Upper lobe of left lung (tissue), 6 donors: ENCODE results near the gene PALLD. TPM values are rescaled to one million over a fixed set of nuclear protein-coding genes. Genes with fewer than 3 reads are reported as not detected.
A peak's percentile ranks its signal among the peaks of the same experiment; 100 is the strongest.

Experiments
- ATAC-seq, 2 donors: fragments of 200-7000 bp; cut with Tn5 transposase; one replicate each; pipeline ENCODE4 v1.9.1; 2022; ENCODE audit warnings: mild to moderate bottlenecking in 2 of 2, moderate library complexity in 2 of 2; ENCODE audit not compliant: low FRiP score in 2 of 2
- DNase-seq, 2 donors: peaks; one replicate each; pipeline ENCODE4 v3.0.0-alpha.2; 2019 to 2020
- H3K27ac ChIP-seq, 4 donors: fragments of 200-600 bp; sonication (generic); one replicate each; pipeline ENCODE4 v1.5.1; 2016 to 2019
- H3K27me3 ChIP-seq, 4 donors: fragments of 200-600 bp; sonication (generic); one replicate each; pipeline ENCODE4 v1.5.1; 2017 to 2019
- H3K36me3 ChIP-seq, 4 donors: fragments of 200-600 bp; sonication (generic); one replicate each; pipeline ENCODE4 v1.5.1; 2016 to 2019
- H3K4me1 ChIP-seq, 4 donors: fragments of 200-600 bp; sonication (generic); one replicate each; pipeline ENCODE4 v1.5.1; 2018 to 2019
- H3K4me3 ChIP-seq, 4 donors: fragments of 200-600 bp; sonication (generic); one replicate each; pipeline ENCODE4 v1.5.1; 2017 to 2019; ENCODE audit warnings: mild to moderate bottlenecking in 2 of 4, moderate library complexity in 1 of 4
- H3K9me3 ChIP-seq, 4 donors: fragments of 200-600 bp; sonication (generic); one replicate each; pipeline ENCODE4 v1.5.1; 2018 to 2019
- EP300 ChIP-seq, 4 donors: sonication (generic); formaldehyde crosslinking; IDR thresholded peaks; one replicate each; pipeline ENCODE4 v1.5.1; 2017; ENCODE audit warnings: antibody characterized with exemption in 4 of 4, control low read depth in 2 of 4
- POLR2A ChIP-seq, 4 donors: fragments of 450-650 bp; IDR thresholded peaks; one replicate each; pipeline ENCODE4 v1.5.1; 2016 to 2017; ENCODE audit warnings: antibody characterized with exemption in 4 of 4, mild to moderate bottlenecking in 2 of 4
- POLR2AphosphoS5 ChIP-seq, 2 donors: sonication (generic); formaldehyde crosslinking; IDR thresholded peaks; one replicate each; pipeline ENCODE4 v1.5.1; 2017; ENCODE audit warnings: antibody characterized with exemption in 2 of 2
- WGBS, 2 donors: methylation state at CpG; one replicate each; pipeline ENCODE4 v1.1.5; 2017 to 2018; 5-methylcytosine and 5-hydroxymethylcytosine counted together
- total RNA-seq, 6 donors: library from RNA; depleted of rRNA in 4 of 6; stranded (reverse); fragments of >200 nt in 4 of 6; gene quantifications; one replicate each; pipeline versions ENCODE4 v1.1.0 to v1.2.1, GENCODE V29; 2016 to 2021
- TF ChIP-seq, protein P1 (sequence below), 6 experiments: fragments of 450-650 bp in 4 of 6; fragments of 200-600 bp in 2 of 6; sonication (generic) in 2 of 6; IDR thresholded peaks; one replicate each; pipeline ENCODE4 v1.5.1; 2016 to 2019; ENCODE audit warnings: antibody characterized with exemption in 6 of 6
- donor health status: DM: no; HTN: no; CAD: no; lungs with moderate emphysema.
- donor health status: DM: no; HTN: yes; CAD: no; lungs with severe emphysema.

PALLD gene
- total RNA-seq, 6 donors from 2014 or later = 63.9 to 175 (median 134) TPM

- Histone ChIP-seq H3K27me3 (no peaks in the 10 kb centered on the region), H3K4me1 (no peaks in the 10 kb centered on the region), H3K27ac (no peak overlapping the region), H3K9me3 (no peaks in the 10 kb centered on the region), H3K4me3 (no peak overlapping the region), H3K36me3 (no peaks in the 10 kb centered on the region)
- WGBS, 2 donors = 72 to 85% methylated on average over 3 of the region's 3 CpGs
- TF ChIP-seq, protein P1, sequence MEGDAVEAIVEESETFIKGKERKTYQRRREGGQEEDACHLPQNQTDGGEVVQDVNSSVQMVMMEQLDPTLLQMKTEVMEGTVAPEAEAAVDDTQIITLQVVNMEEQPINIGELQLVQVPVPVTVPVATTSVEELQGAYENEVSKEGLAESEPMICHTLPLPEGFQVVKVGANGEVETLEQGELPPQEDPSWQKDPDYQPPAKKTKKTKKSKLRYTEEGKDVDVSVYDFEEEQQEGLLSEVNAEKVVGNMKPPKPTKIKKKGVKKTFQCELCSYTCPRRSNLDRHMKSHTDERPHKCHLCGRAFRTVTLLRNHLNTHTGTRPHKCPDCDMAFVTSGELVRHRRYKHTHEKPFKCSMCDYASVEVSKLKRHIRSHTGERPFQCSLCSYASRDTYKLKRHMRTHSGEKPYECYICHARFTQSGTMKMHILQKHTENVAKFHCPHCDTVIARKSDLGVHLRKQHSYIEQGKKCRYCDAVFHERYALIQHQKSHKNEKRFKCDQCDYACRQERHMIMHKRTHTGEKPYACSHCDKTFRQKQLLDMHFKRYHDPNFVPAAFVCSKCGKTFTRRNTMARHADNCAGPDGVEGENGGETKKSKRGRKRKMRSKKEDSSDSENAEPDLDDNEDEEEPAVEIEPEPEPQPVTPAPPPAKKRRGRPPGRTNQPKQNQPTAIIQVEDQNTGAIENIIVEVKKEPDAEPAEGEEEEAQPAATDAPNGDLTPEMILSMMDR (IDR thresholded peaks at IDR 0.05) = no peak
- TF ChIP-seq POLR2AphosphoS5 (IDR thresholded peaks at IDR 0.05) (no peak), EP300 (IDR thresholded peaks at IDR 0.05) (no peak), POLR2A (IDR thresholded peaks at IDR 0.05) (no peak)
- ATAC-seq (no peak), DNase-seq (no peak)
Measured at GRCh38 chr4:168501407-168501806, 4.6 kb downstream of the PALLD start.

GRCh38 chr4:168502861-168503260, 6.0 kb downstream of the PALLD start:
- Histone ChIP-seq H3K27me3 (no peaks in the 10 kb centered on the region), H3K4me1 (no peaks in the 10 kb centered on the region), H3K27ac (peak overlapping the region in 2 of 4 donors; percentile 11 to 83), H3K9me3 (no peaks in the 10 kb centered on the region), H3K4me3 (no peak overlapping the region), H3K36me3 (no peaks in the 10 kb centered on the region)
- ATAC-seq (no peak), DNase-seq (no peak)
- no peak for TF ChIP-seq EP300 (IDR thresholded peaks at IDR 0.05)
- no peak for TF ChIP-seq POLR2A (IDR thresholded peaks at IDR 0.05)
- TF ChIP-seq POLR2AphosphoS5 (IDR thresholded peaks at IDR 0.05) = no peak
- TF ChIP-seq, protein P1 (IDR thresholded peaks at IDR 0.05) = no peak
- WGBS, 2 donors = 66 to 68% methylated on average over 6 of the region's 6 CpGs

DNA sequence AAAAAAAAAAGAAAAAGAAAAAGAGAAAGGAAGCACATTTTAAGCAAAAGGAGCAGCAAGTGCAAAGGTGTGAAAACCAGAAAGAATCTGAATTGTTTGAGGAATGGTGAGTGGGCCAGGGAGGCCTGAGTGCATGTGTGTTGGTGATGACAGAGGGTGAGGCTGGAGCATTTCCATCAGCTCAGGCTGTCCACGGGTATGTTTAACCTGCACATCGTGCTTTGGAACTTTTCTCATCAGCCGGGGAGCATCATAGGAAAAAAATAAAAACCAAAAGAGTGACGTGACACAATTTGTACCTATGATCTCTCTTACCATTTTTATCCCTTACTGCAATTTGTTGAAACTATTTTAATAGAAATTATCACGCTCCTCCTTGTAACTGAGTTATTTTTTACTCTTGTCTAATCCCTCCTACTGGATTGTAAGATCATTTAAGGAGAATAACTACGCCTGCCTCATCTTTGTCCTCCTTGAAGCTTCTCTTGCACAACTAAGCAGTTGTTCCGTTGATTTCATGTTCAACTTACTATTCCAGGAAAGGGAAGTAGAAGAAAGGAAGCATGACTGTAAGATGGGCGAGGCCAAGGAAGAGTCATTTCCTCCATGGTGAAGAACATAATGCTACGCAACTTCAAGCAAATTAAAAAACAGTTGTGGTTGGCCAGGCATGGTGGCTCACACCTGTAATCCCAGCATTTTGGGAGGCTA, 7.0 kb downstream of the PALLD start:
- 71% methylated on average over 9 of the region's 9 CpGs for WGBS, 2 donors
- peak overlapping the region; percentile 48 to 83 (median 66) for H3K27ac ChIP-seq
- H3K4me1 ChIP-seq = no peaks in the 10 kb centered on the region
- no peak overlapping the region for H3K4me3 ChIP-seq
- ATAC-seq = peak; percentile 62 to 90
- no peak for DNase-seq
- H3K36me3 ChIP-seq = no peaks in the 10 kb centered on the region
- TF ChIP-seq EP300 (IDR thresholded peaks at IDR 0.05) (peak in 3 of 4 donors; percentile 23 to 77 (median 77)), POLR2A (IDR thresholded peaks at IDR 0.05) (no peak), POLR2AphosphoS5 (IDR thresholded peaks at IDR 0.05) (peak in 1 of 2 donors; percentile 97)
- TF ChIP-seq, protein P1 (IDR thresholded peaks at IDR 0.05) = no peak
- no peaks in the 10 kb centered on the region for H3K27me3 ChIP-seq
- no peaks in the 10 kb centered on the region for H3K9me3 ChIP-seq

DNA sequence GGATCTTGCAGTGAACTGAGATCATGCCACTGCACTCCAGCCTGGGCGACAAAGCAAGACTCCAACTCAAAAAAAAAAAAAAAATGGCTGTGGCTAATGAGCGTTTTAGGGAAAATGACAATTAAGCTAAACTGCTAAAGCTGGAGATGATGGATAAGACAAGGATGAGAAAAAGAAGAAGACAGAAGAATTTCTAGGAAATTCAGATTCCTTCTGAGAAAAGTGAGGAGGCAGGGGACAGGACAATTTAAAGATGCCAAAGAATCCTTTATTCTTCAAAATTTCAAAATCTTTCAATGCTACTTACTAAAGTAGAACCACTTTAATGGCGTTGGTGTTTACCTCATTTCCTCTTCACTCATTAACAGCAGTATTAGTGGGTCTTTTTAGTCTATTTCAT, 7.7 kb downstream of the PALLD start:
- peak overlapping the region; percentile 10 to 83 (median 56) for H3K27ac ChIP-seq
- WGBS, 2 donors = 69 to 89% methylated on average over 3 of the region's 3 CpGs
- no peak overlapping the region for H3K4me3 ChIP-seq
- no peak for TF ChIP-seq POLR2A (IDR thresholded peaks at IDR 0.05)
- ATAC-seq = no peak
- H3K4me1 ChIP-seq = no peaks in the 10 kb centered on the region
- H3K27me3 ChIP-seq = no peaks in the 10 kb centered on the region
- no peaks in the 10 kb centered on the region for H3K36me3 ChIP-seq
- DNase-seq = no peak
- no peaks in the 10 kb centered on the region for H3K9me3 ChIP-seq

DNA sequence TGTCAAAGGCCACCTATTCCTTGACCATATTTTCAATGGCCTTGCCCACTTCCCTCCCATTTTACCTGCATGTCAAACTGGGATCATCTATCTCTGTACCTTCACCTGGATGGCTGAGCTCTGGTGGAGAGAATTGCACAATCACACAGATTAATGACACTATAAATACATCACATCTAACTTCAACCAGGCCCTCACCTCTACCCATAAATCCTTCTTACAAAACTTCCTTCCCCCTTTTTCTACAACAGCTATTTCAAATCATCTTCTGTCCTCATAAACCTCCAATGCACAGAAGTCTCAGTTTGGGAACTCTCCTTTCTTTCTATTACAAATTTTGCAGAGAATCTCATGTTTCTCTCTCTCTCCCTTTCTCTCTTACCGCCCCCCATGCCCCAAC, 9.2 kb downstream of the PALLD start:
- no peaks in the 10 kb centered on the region for H3K4me1 ChIP-seq
- ATAC-seq (no peak), DNase-seq (no peak)
- H3K27me3 ChIP-seq = no peaks in the 10 kb centered on the region
- H3K27ac ChIP-seq = peak overlapping the region in 2 of 4 donors; percentile 31 to 64
- H3K9me3 ChIP-seq = no peaks in the 10 kb centered on the region
- no peaks in the 10 kb centered on the region for H3K36me3 ChIP-seq
- no peak overlapping the region for H3K4me3 ChIP-seq
- TF ChIP-seq EP300 (IDR thresholded peaks at IDR 0.05) = no peak
- TF ChIP-seq POLR2AphosphoS5 (IDR thresholded peaks at IDR 0.05) = no peak
- 38 to 71% methylated on average over 1 of the region's 1 CpG for WGBS, 2 donors
